HEK293T (cell line): Measurements from ENCODE around the gene CDH13.

Experiments used
- CTCF ChIA-PET: fragments of 350-600 bp; formaldehyde crosslinking; extraction: SDS; loops from one replicate; lab custom pipeline; 2021; ENCODE audit warnings: antibody characterized with exemption, inconsistent platforms; lab: Yijun Ruan, JAX
- POLR2A ChIA-PET: fragments of 350-600 bp; formaldehyde crosslinking; extraction: SDS; loops from one replicate; lab custom pipeline; 2020; ENCODE audit warnings: antibody characterized with exemption, inconsistent platforms; lab: Yijun Ruan, JAX
- DNase-seq: peaks from one replicate; pipeline ENCODE4 v3.0.0; 2012; ENCODE audit warnings: mixed read lengths; ENCODE audit errors: extremely low spot score
- ARNT ChIP-seq: fragments of 450-650 bp; IDR thresholded peaks from 2 replicates; pipeline ENCODE4 v1.6.1; 2017; ENCODE audit warnings: mild to moderate bottlenecking
- BHLHE40 ChIP-seq: fragments of 450-650 bp; IDR thresholded peaks from 2 replicates; pipeline ENCODE4 v1.6.1; 2016; ENCODE audit warnings: mild to moderate bottlenecking, moderate library complexity, borderline replicate concordance
- CTBP1 ChIP-seq: fragments of 450-650 bp; IDR thresholded peaks from 2 replicates; pipeline ENCODE4 v1.6.1; 2016; ENCODE audit warnings: borderline replicate concordance
- ELF4 ChIP-seq: fragments of 450-650 bp; IDR thresholded peaks from 2 replicates; pipeline ENCODE4 v1.6.1; 2017; ENCODE audit warnings: antibody characterized with exemption
- FOXA1 ChIP-seq: fragments of 450-650 bp; IDR thresholded peaks from 2 replicates; pipeline ENCODE4 v1.6.1; 2016; ENCODE audit warnings: mild to moderate bottlenecking
- FOXK2 ChIP-seq: fragments of 450-650 bp; IDR thresholded peaks from 2 replicates; pipeline ENCODE4 v1.6.1; 2016; ENCODE audit warnings: mild to moderate bottlenecking
- FOXM1 ChIP-seq: fragments of 450-650 bp; IDR thresholded peaks from 2 replicates; pipeline ENCODE4 v1.6.1; 2017; ENCODE audit warnings: mild to moderate bottlenecking, borderline replicate concordance
- HDGF ChIP-seq: fragments of 450-650 bp; IDR thresholded peaks from 2 replicates; pipeline ENCODE4 v1.6.1; 2017; ENCODE audit warnings: antibody characterized with exemption, borderline replicate concordance
- L3MBTL2 ChIP-seq: fragments of 450-650 bp; conservative IDR thresholded peaks from 2 replicates; pipeline ENCODE4 v1.6.1; 2016; ENCODE audit warnings: mild to moderate bottlenecking
- LEF1 ChIP-seq: fragments of 450-650 bp; IDR thresholded peaks from 2 replicates; pipeline ENCODE4 v1.6.1; 2017; ENCODE audit warnings: mild to moderate bottlenecking, borderline replicate concordance
- NFRKB ChIP-seq: fragments of 450-650 bp; IDR thresholded peaks from 2 replicates; pipeline ENCODE4 v1.6.1; 2016; ENCODE audit warnings: mild to moderate bottlenecking, moderate library complexity
- SP1 ChIP-seq: fragments of 450-650 bp; IDR thresholded peaks from 2 replicates; pipeline ENCODE4 v1.6.1; 2017
- SUZ12 ChIP-seq: fragments of 450-650 bp; IDR thresholded peaks from 2 replicates; pipeline ENCODE4 v1.6.1; 2016; ENCODE audit warnings: mild to moderate bottlenecking
- TARDBP ChIP-seq: fragments of 450-650 bp; IDR thresholded peaks from 2 replicates; pipeline ENCODE4 v1.6.1; 2016
- ZNF384 ChIP-seq: fragments of 450-650 bp; IDR thresholded peaks from 2 replicates; pipeline ENCODE4 v1.6.1; 2016
- TF ChIP-seq, protein P1 (sequence below): fragments of 450-650 bp; IDR thresholded peaks from 2 replicates; pipeline ENCODE4 v1.6.1; 2016

Gene CDH13

DNA sequence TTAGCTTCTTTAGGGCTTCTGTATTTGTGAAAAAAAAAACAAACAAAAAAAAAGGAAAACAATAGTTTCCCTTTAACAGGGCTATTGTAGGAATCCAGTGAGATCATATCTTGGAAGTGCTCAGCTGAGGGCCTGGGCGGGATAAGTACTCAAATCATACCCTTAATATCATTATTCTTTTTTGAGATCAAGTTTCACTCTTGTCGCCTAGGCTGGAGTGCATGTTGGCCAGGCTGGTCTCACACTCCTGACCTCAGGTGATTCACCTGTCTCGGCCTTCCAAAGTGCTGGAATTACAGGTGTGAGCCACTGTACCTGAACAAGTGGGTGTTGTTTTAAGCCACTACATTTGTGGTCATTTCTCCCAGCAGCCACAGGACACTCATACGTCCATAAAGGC lies 87.0 kb downstream of the CDH13 start:
- no peak for DNase-seq
- no peak for TF ChIP-seq FOXM1
- no peak for TF ChIP-seq ELF4
- TF ChIP-seq, protein P1, sequence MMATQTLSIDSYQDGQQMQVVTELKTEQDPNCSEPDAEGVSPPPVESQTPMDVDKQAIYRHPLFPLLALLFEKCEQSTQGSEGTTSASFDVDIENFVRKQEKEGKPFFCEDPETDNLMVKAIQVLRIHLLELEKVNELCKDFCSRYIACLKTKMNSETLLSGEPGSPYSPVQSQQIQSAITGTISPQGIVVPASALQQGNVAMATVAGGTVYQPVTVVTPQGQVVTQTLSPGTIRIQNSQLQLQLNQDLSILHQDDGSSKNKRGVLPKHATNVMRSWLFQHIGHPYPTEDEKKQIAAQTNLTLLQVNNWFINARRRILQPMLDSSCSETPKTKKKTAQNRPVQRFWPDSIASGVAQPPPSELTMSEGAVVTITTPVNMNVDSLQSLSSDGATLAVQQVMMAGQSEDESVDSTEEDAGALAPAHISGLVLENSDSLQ = no peak
- no peak for TF ChIP-seq LEF1
- POLR2A ChIA-PET = no interaction called here
- CTCF ChIA-PET = no interaction called here

- ChIA-PET CTCF (no interaction called here), POLR2A (no interaction called here)
- DNase-seq = no peak
- no peak for TF ChIP-seq TARDBP
Measured at GRCh38 chr16:82715160-82715559, 88.4 kb downstream of the CDH13 start.

GRCh38 chr16:82715833-82716232 lies 89.1 kb downstream of the CDH13 start:
- POLR2A ChIA-PET = no interaction called here
- no peak for DNase-seq
- CTCF ChIA-PET = no interaction called here
- TF ChIP-seq, protein P1 = no peak
- TF ChIP-seq LEF1 = no peak
- TF ChIP-seq ELF4 = no peak
- TF ChIP-seq SUZ12 = no peak
- TF ChIP-seq NFRKB = no peak
- TF ChIP-seq BHLHE40 = no peak
- no peak for TF ChIP-seq FOXK2

- no peak for TF ChIP-seq ARNT
- TF ChIP-seq ELF4 = no peak
- TF ChIP-seq CTBP1 = no peak
- no peak for TF ChIP-seq FOXM1
- TF ChIP-seq ZNF384 = no peak
- no peak for TF ChIP-seq LEF1
- TF ChIP-seq FOXA1 = no peak
- TF ChIP-seq SP1 = no peak
- no peak for TF ChIP-seq HDGF
- no peak for TF ChIP-seq SUZ12
- no peak for TF ChIP-seq BHLHE40
- TF ChIP-seq L3MBTL2 = no peak
- TF ChIP-seq, protein P1 = no peak
- TF ChIP-seq TARDBP = no peak
- no peak for TF ChIP-seq NFRKB
- TF ChIP-seq FOXK2 = no peak
- no peak for DNase-seq
- ChIA-PET CTCF (no interaction called here), POLR2A (no interaction called here)
Measured at GRCh38 chr16:82716361-82716855, 89.6 kb downstream of the CDH13 start.

DNA sequence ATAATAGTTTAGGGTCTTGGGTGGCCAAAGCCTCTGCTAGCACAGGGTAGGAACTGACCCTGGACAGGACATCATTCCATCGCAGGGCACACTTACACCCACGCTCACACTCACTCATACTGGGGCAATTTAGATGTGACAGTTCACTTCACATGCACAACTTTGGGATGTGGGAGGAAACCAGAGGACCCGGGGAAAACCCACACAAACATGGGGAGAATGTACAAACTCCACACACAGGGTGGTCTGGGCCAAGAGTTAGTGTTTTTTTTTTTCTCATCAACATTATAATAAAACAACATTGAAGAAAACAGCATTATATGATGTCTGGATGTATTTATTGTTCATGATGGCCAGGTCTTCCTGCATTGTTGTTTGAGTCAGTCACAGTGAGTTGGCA lies 93.6 kb downstream of the CDH13 start:
- no peak for TF ChIP-seq FOXK2
- no peak for DNase-seq
- ChIA-PET POLR2A (no interaction called here), CTCF (no interaction called here)

DNA sequence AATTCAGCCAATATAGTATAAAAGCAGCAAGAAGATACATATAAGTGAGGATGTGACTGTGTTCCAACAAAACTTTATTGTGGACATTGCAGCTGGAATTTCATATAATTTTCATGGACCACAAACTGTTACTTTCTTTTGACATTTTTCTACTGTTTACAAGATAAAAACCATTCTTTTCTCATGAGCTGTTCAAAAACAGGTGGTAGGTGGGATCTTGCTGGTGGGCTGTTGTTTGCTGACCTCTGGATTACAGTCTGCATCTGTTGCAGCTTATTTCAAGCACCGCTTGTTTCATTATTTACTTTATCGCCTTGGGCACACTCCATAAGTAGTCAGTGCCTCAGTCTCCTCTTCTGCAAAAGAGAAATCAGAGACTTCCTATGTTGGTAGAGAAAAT lies 99.5 kb downstream of the CDH13 start:
- ChIA-PET POLR2A (no interaction called here), CTCF (no interaction called here)
- TF ChIP-seq BHLHE40 (no peak), ELF4 (no peak), SUZ12 (no peak), FOXA1 (no peak), FOXM1 (no peak), L3MBTL2 (no peak), LEF1 (no peak), NFRKB (no peak), TARDBP (no peak), HDGF (no peak), ARNT (no peak), ZNF384 (no peak), SP1 (no peak), CTBP1 (no peak), FOXK2 (no peak)
- TF ChIP-seq, protein P1 = no peak
- no peak for DNase-seq

DNA sequence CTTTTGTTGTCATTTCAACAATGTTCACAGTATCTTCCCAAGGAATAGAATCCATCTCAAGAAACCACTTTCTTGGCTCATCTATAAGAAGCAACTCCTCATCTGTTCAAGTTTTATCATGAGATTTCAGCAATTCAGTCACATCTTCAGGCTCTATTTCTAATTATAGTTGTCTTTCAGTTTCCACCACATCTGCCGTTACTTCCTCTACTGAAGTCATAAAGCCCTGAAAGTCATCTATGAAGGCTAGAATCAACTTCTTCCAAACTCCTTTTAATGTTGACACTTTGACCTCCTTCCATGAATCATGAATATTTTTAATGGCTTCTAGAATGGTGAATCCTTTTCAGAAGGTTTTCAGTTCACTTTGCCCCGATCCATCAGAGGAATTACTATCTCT lies 102.1 kb downstream of the CDH13 start:
- ChIA-PET POLR2A (interaction anchor here (0.6 kb wide), 1 partner anchor 860 kb away, joined by 3 read pairs; no protein-coding TSS in a partner anchor), CTCF (no interaction called here)
- TF ChIP-seq HDGF = no peak
- no peak for TF ChIP-seq NFRKB
- no peak for TF ChIP-seq FOXA1
- TF ChIP-seq, protein P1 = no peak
- TF ChIP-seq CTBP1 = no peak
- TF ChIP-seq BHLHE40 = no peak
- no peak for TF ChIP-seq ELF4
- no peak for DNase-seq
